HEK293 (cell line): Measurements from ENCODE around the gene STRADA.

Source experiments
- CTCF ChIA-PET: fragments of 350-600 bp; formaldehyde crosslinking; extraction: SDS; loops from one replicate; lab custom pipeline; 2021; ENCODE audit warnings: antibody characterized with exemption; lab: Yijun Ruan, JAX
- POLR2A ChIA-PET: fragments of 300-600 bp; formaldehyde crosslinking; extraction: SDS; loops from one replicate; lab custom pipeline; 2020; ENCODE audit warnings: antibody characterized with exemption, inconsistent platforms; lab: Yijun Ruan, JAX
- H3K27ac ChIP-seq: fragments of 200-500 bp; sonication (Bioruptor generic); 2 replicates; pipeline ENCODE4 v1.5.1; 2014; ENCODE audit warnings: low read depth, low read length, control low read depth, inconsistent platforms; ENCODE audit errors: extremely low read depth
- H3K36me3 ChIP-seq, 2 experiments: fragments of 200-500 bp in 1 of 2; sonication (Bioruptor generic) in 1 of 2; 1 replicate in 1 of 2; 2 replicates in 1 of 2; pipeline ENCODE4 v1.5.1; 2014 to 2017; ENCODE audit warnings: inconsistent platforms in 2 of 2, low read length in 2 of 2; ENCODE audit not compliant: control insufficient read depth in 2 of 2, insufficient read depth in 1 of 2
- H3K4me1 ChIP-seq: fragments of 200-500 bp; sonication (Bioruptor generic); 2 replicates; pipeline ENCODE4 v1.5.1; 2014; ENCODE audit warnings: mild to moderate bottlenecking, low read length, inconsistent platforms; ENCODE audit not compliant: control insufficient read depth, insufficient read depth
- H3K4me3 ChIP-seq: 2 replicates; pipeline ENCODE4 v1.5.1; 2011; ENCODE audit warnings: low read depth, mild to moderate bottlenecking, control low read depth, low read length, moderate library complexity
- H3K9me3 ChIP-seq: fragments of 200-500 bp; sonication (Bioruptor generic); 2 replicates; pipeline ENCODE4 v1.5.1; 2014; ENCODE audit warnings: low read depth, low read length, inconsistent platforms; ENCODE audit not compliant: control insufficient read depth, insufficient read depth
- ZFP69B ChIP-seq: fragments of 450-650 bp; formaldehyde crosslinking; IDR thresholded peaks from 2 replicates; pipeline ENCODE4 v1.5.1; 2016; ENCODE audit warnings: missing biosample characterization, missing genetic modification characterization

STRADA gene

DNA sequence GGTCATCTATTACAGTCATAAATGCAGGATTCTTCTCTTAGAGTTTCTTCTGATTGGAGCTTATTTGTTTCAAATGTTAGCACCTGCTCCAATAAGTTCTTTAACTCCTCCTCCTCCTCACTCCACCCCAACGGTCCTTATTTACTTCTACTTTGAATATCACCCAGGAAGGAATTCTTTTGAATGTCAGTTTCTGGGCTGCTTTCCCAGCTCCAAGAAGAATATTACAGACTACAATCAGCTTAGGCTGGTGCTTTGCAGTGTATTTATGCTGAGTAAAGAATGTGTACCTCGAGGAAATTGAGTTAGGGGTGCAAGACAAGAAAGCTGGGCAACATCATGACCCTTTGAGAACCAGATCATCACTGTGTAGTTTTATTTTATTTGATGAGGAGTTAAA, 88.5 kb downstream of the STRADA start:
- ChIA-PET CTCF (interaction anchor here (0.7 to 1.7 kb wide), 3 partner anchors 19 to 542 kb away, joined by 3 to 5 read pairs (median 4); no protein-coding TSS in a partner anchor), POLR2A (interaction anchor here (1.2 kb wide), 1 partner anchor 31 kb away, joined by 5 read pairs; the partner anchor contains the start of gene MAP3K3)
- Histone ChIP-seq H3K4me1 (no peaks in the 10 kb centered on the region), H3K36me3 (peaks cover 37 to 52% of the 10 kb centered on the region in 2 experiments), H3K27ac (no peak overlapping the region), H3K9me3 (no peaks in the 10 kb centered on the region), H3K4me3 (no peak overlapping the region)
- TF ChIP-seq ZFP69B (tag by site-specific recombination), result no peak
